BJ (cell line): ENCODE results near the gene NBEA. TPM values are rescaled to one million over a fixed set of nuclear protein-coding genes. Genes with fewer than 3 reads are reported as not detected.

Experiments used
- CTCF ChIA-PET: fragments of 350-600 bp; formaldehyde crosslinking; extraction: SDS; loops from one replicate; lab custom pipeline; 2021; ENCODE audit warnings: antibody characterized with exemption, inconsistent platforms; lab: Yijun Ruan, JAX
- POLR2A ChIA-PET: fragments of 300-600 bp; sonication (Branson Sonifier 250); formaldehyde crosslinking; extraction: SDS; loops from one replicate; lab custom pipeline; 2021; ENCODE audit warnings: antibody characterized with exemption; lab: Charles Lee
- DNase-seq: peaks from one replicate; pipeline ENCODE4 v3.0.0-alpha.2; 2011; ENCODE audit warnings: low read depth
- H3K27me3 ChIP-seq: 2 replicates; pipeline ENCODE4 v1.6.0; 2011; ENCODE audit warnings: low read length; ENCODE audit not compliant: control insufficient read depth, insufficient read depth
- H3K36me3 ChIP-seq: 2 replicates; pipeline ENCODE4 v1.5.1; 2011; ENCODE audit warnings: low read length; ENCODE audit not compliant: control insufficient read depth, insufficient read depth
- H3K4me3 ChIP-seq: 2 replicates; pipeline ENCODE4 v1.5.1; 2011; ENCODE audit warnings: low read depth, mild to moderate bottlenecking, control low read depth, low read length
- polyA plus RNA-seq: library from polyadenylated mRNA; depleted of rRNA; stranded (reverse); fragments of >200 nt; gene quantifications from 2 replicates; pipeline ENCODE4 v1.2.3, GENCODE V29; 2011
- TF ChIP-seq, protein P1 (sequence below): IDR thresholded peaks from 2 replicates; pipeline ENCODE4 v1.5.1; 2011; ENCODE audit warnings: low read depth, mild to moderate bottlenecking, control low read depth, inconsistent platforms, low read length, moderate library complexity; ENCODE audit not compliant: insufficient read depth

NBEA gene
- polyA plus RNA-seq, 1 experiment: 17.8 TPM

GRCh38 chr13:35309706-35310105, 367.6 kb downstream of the NBEA start:
- CTCF ChIA-PET: no interaction called here
- POLR2A ChIA-PET: no interaction called here
- DNase-seq: no peak
- Histone ChIP-seq H3K36me3 (no peaks in the 10 kb centered on the region), H3K27me3 (no peaks in the 10 kb centered on the region), H3K4me3 (no peak overlapping the region)
- TF ChIP-seq, protein P1, sequence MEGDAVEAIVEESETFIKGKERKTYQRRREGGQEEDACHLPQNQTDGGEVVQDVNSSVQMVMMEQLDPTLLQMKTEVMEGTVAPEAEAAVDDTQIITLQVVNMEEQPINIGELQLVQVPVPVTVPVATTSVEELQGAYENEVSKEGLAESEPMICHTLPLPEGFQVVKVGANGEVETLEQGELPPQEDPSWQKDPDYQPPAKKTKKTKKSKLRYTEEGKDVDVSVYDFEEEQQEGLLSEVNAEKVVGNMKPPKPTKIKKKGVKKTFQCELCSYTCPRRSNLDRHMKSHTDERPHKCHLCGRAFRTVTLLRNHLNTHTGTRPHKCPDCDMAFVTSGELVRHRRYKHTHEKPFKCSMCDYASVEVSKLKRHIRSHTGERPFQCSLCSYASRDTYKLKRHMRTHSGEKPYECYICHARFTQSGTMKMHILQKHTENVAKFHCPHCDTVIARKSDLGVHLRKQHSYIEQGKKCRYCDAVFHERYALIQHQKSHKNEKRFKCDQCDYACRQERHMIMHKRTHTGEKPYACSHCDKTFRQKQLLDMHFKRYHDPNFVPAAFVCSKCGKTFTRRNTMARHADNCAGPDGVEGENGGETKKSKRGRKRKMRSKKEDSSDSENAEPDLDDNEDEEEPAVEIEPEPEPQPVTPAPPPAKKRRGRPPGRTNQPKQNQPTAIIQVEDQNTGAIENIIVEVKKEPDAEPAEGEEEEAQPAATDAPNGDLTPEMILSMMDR: no peak

DNA sequence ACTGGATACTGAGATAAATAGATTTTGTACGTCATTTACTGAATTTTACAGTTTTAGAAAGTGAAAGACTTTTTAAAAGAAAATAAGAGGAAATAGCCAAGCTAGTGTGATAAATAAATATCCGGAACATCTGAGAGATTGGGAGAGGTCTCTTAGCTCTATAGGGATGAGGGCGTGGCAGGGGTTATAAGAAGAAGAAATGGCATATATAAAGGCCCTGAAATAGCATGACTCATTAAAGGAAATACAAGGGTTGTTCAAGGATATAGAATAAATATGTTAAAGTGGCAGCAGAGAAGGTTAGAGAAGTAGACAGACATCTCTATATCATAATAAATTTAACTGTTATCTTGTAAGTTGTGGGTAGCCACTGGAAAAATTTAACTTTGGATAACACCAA, 390.1 kb downstream of the NBEA start:
- no peaks in the 10 kb centered on the region for H3K36me3 ChIP-seq
- TF ChIP-seq, protein P1: no peak
- no peaks in the 10 kb centered on the region for H3K27me3 ChIP-seq
- POLR2A ChIA-PET: no interaction called here
- H3K4me3 ChIP-seq: no peak overlapping the region
- DNase-seq: no peak
- CTCF ChIA-PET: no interaction called here

- no peak for DNase-seq
- POLR2A ChIA-PET: no interaction called here
These were observed 391.1 kb downstream of the NBEA start for GRCh38 chr13:35333157-35333556.

GRCh38 chr13:35342440-35342839, 400.4 kb downstream of the NBEA start:
- no peak overlapping the region for H3K4me3 ChIP-seq
- no peak for DNase-seq
- ChIA-PET POLR2A (no interaction called here), CTCF (interaction anchor here (1.3 kb wide), 1 partner anchor 24 kb away, joined by 4 read pairs; no protein-coding TSS in a partner anchor)
- H3K36me3 ChIP-seq: no peaks in the 10 kb centered on the region
- TF ChIP-seq, protein P1: no peak
- no peaks in the 10 kb centered on the region for H3K27me3 ChIP-seq

More at GRCh38 chr13:35333157-35333556, 391.1 kb downstream of the NBEA start:
- Histone ChIP-seq H3K36me3 (no peaks in the 10 kb centered on the region), H3K4me3 (no peak overlapping the region), H3K27me3 (no peaks in the 10 kb centered on the region)
- TF ChIP-seq, protein P1: no peak
- CTCF ChIA-PET: no interaction called here

DNA sequence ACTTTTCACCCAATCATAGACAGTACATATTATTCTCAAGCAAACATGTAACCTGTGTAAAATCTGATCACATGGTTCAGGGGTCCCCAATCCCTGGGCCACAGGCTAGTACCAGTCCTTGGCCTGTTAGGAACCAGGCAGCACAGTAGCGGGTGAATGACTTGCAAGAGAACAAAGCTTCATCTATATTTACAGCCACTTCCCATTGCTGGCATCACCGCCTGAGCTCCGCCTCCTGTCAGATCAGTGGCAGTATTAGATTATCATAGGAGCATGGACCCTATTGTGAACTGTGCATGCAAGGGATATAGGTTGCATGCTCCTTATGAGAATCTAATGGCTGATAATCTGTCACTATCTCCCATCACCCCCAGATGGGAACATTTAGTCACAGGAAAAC, 401.3 kb downstream of the NBEA start:
- CTCF ChIA-PET: interaction anchor here (0.7 to 1.3 kb wide), 2 partner anchors 11 to 25 kb away, joined by 3 to 4 read pairs; no protein-coding TSS in a partner anchor
- POLR2A ChIA-PET: no interaction called here
- TF ChIP-seq, protein P1: no peak

More for the DNA sequence above, 401.3 kb downstream of the NBEA start:
- no peaks in the 10 kb centered on the region for H3K27me3 ChIP-seq
- no peaks in the 10 kb centered on the region for H3K36me3 ChIP-seq
- DNase-seq: no peak
- no peak overlapping the region for H3K4me3 ChIP-seq
